T1000 (cell line): ENCODE results near the gene C9orf50.

Experiments used
- DNase-seq: peaks from one replicate; lab custom pipeline; 2025; ENCODE audit warnings: mixed read lengths; lab: John Stamatoyannopoulos, UW

Gene C9orf50

GRCh38 chr9:129570450-129571297 lies 50.2 kb downstream of the C9orf50 start:
- peak; percentile 86 for DNase-seq

DNA sequence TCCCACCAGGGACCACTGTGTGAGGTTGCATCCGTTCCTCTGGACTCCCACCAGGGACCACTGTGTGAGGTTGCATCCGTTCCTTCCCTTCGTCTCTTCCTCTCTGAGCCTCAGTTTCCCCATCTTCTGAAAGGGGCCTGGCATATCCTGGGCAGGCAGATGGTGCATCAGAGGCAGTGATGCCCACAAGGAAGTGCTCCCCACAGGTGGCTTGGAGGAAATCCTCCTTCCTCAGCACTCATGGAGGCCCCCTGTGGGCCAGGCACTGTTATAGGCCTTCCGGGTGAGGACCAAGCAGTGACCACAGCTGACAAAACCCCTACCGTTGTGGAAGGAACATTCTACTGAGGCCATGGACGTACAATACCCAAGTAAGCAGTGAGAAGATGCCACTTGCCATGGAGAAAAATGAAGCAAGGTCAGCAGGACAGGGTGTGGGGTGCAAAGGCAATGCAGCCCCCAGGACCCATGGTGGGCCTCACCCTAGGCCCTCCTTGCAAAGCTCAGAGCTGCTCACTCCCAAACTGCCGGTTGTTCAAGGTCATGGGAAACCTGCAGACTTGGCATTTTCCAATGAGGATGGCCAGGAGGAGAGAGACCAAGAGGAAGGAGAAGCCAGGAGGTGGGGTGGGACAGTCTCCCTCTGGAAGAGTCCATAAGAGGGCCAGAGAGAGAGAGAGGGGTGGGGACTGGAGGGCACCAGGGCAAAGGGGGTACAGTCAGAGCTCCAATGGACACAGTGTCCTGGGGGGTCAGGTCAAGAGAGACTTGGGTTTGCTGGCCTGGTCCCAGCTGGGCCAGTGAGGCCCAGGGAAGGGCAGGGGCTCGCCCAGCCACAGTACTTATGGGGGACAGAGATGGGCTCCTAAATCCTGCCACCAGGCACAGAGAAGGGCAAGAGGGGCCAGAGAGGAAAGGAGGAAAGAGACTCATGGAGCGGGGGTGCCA lies 51.1 kb downstream of the C9orf50 start:
- DNase-seq: no peak

- DNase-seq: no peak
Measured at GRCh38 chr9:129568560-129569501, 52.1 kb downstream of the C9orf50 start.

DNA sequence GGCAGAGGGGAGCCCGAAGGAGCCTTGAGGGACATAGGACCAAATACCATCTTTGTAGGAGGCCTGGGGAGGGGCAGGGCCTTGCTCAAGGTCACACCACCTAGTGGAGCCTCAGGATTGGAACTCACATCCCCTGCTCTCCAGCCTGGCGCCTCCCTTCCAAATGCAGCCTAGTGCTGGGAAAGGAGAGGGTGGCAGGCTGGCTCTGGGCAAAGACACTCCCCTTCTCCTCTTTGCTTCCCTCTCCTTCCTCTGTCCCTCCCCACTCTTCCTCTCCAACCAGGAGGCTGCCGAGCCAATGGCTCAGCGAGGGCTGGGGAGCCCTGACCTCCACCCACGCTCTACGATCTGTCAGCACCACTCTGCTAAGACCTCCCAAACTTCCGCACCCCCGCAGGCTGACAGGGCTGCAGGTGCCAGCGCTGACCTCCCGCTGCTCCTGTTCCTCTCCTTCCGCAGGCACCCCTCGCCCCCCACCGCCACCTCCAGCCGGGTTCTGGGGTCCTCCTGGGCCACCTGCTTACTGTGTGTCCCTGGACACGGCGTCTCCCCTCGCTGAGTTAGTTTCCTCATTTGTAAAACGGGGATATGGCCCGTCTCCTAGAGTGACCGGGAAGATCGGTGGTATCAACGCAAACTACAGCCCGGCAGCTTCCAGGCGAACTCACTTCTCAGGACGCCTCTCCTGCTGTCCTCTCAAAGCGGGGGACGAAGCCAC lies 52.9 kb downstream of the C9orf50 start:
- DNase-seq: peak; percentile 50

- no peak for DNase-seq
Measured at GRCh38 chr9:129567329-129567728, 53.6 kb downstream of the C9orf50 start.

DNA sequence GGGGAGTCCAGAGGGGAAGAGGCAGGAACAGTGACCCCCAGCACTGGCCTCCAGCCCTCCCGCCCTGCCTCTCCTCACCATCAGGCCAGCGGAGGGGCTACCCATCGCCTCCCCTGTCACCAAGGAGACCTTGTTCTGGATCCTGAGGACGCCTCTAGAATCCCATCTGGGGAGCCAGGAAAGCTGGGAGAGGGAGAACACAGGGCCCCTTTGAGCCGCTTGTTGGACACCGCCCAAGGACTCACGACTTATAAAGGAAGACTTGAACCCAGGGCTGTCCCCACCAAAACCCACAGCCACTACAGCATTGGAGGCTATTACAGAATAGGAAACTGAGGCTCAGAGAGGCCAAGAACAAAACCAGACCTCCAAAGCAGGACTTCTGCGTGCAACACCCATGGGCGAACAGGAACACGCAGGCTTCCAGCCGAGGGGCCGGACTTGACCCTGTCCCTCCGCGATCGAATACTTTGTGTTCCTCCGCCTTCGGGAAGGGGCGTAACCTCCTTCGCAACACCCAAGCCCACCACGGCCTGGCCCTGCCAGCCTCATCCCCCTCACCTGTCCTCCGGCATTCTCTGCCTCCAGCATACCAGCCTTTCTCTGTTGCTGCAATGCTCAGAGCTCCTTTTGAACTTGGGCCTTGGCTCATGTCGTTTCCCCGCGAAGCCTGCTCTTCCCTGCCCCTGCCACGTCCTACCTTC lies 54.2 kb downstream of the C9orf50 start:
- no peak for DNase-seq

DNA sequence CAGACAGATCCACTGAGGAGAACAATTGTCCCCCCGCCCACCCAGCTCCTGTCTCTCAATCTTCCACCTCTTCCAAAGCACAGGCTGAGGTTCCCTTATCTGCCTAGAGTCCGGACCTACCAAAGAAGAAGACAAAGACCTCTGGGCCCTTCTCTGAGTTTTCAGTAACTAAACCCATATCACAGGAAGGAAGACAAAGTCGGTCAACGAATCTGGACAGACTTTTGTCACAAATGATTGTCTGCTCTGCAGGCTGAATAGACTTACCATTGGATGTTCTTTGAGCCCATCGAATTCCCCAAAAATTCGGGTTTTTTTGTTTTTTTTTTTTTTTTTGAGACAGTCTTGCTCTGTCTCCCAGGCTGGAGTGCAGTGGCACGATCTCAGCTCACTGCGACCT lies 58.0 kb downstream of the C9orf50 start:
- no peak for DNase-seq

DNA sequence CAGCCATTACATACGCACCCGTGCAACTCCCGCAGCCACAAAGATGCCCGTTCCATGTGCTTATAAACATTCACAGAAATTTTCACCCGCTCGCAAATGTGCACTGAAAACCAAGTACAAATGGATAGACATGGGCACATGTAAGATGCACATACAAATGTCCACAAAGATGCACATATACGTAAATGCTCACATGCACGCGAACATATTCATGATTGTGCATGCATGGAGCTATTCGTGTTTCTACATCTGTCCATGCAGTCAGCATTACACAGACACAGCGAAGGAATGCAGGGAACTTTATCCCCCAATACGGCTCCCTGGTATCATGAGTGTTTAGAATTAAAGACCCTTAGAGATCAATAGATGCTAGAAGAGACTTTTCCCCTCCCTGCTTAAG lies 58.4 kb downstream of the C9orf50 start:
- DNase-seq: no peak
